Astrocyte (in vitro differentiated cells and primary cell): ENCODE data around the gene NDUFB2. TPM values are rescaled to one million over a fixed set of nuclear protein-coding genes. Genes with fewer than 3 reads are reported as not detected.
"Not testable (repeated sequence)": the region's sequence is repeated elsewhere in the genome, so short reads cannot be mapped to it uniquely, and the experiment has no call there.

Experiments
- DNase-seq: peaks from one replicate; pipeline ENCODE4 v3.0.0-alpha.2; 2010; ENCODE audit warnings: low read depth
- FAIRE-seq: peaks from 2 replicates; lab custom pipeline; 2011; peaks lifted over from hg19 to GRCh38; lab: Jason Lieb, UNC
- H2AFZ ChIP-seq: 2 replicates; pipeline ENCODE4 v1.6.0; 2012; ENCODE audit warnings: low read depth, low read length, inconsistent platforms
- H3K27ac ChIP-seq: 2 replicates; pipeline ENCODE4 v1.5.1; 2011; ENCODE audit warnings: low read depth, low read length, inconsistent platforms
- H3K27me3 ChIP-seq: 2 replicates; pipeline ENCODE4 v1.6.0; 2011; ENCODE audit warnings: low read length, inconsistent platforms; ENCODE audit not compliant: insufficient read depth
- H3K36me3 ChIP-seq: 2 replicates; pipeline ENCODE4 v1.5.1; 2011; ENCODE audit warnings: low read length, inconsistent platforms; ENCODE audit not compliant: insufficient read depth
- H3K4me1 ChIP-seq: 2 replicates; pipeline ENCODE4 v1.5.1; 2011; ENCODE audit warnings: low read length, inconsistent platforms; ENCODE audit not compliant: insufficient read depth
- H3K4me2 ChIP-seq: 2 replicates; pipeline ENCODE4 v1.6.0; 2012; ENCODE audit warnings: low read length, inconsistent platforms
- H3K4me3 ChIP-seq: 2 replicates; pipeline ENCODE4 v1.5.1; 2011; ENCODE audit warnings: low read depth, mild to moderate bottlenecking, low read length, inconsistent platforms; ENCODE audit not compliant: insufficient read depth
- H3K79me2 ChIP-seq: 2 replicates; pipeline ENCODE4 v1.6.0; 2012; ENCODE audit warnings: mild to moderate bottlenecking, low read length, inconsistent platforms; ENCODE audit not compliant: insufficient read depth
- H3K9ac ChIP-seq: 2 replicates; pipeline ENCODE4 v1.6.0; 2012; ENCODE audit warnings: mild to moderate bottlenecking, low read length, inconsistent platforms
- H3K9me3 ChIP-seq: 2 replicates; pipeline ENCODE4 v1.5.1; 2012; ENCODE audit warnings: low read depth, mild to moderate bottlenecking, low read length, inconsistent platforms; ENCODE audit not compliant: insufficient read depth
- H4K20me1 ChIP-seq: 2 replicates; pipeline ENCODE4 v1.6.0; 2012; ENCODE audit warnings: low read length, inconsistent platforms; ENCODE audit not compliant: insufficient read depth
- H3K27ac Mint-ChIP-seq: one replicate; pipeline ENCODE4 v1.8.0; 2021; ENCODE audit warnings: mild to moderate bottlenecking, mixed read lengths; ENCODE audit not compliant: unreplicated experiment
- H3K27me3 Mint-ChIP-seq: one replicate; pipeline ENCODE4 v1.8.0; 2021; ENCODE audit warnings: low read depth, mixed read lengths; ENCODE audit not compliant: unreplicated experiment
- H3K36me3 Mint-ChIP-seq: one replicate; pipeline ENCODE4 v1.8.0; 2021; ENCODE audit warnings: low read depth, mixed read lengths; ENCODE audit not compliant: unreplicated experiment
- H3K4me1 Mint-ChIP-seq: one replicate; pipeline ENCODE4 v1.8.0; 2021; ENCODE audit warnings: low read depth, mixed read lengths; ENCODE audit not compliant: unreplicated experiment
- H3K4me3 Mint-ChIP-seq: one replicate; pipeline ENCODE4 v1.8.0; 2021; ENCODE audit warnings: mild to moderate bottlenecking, moderate library complexity, mixed read lengths; ENCODE audit not compliant: unreplicated experiment
- H3K9me3 Mint-ChIP-seq: one replicate; pipeline ENCODE4 v1.8.0; 2021; ENCODE audit warnings: mild to moderate bottlenecking, mixed read lengths; ENCODE audit not compliant: unreplicated experiment
- CTCF ChIP-seq: IDR thresholded peaks from 2 replicates; pipeline ENCODE4 v1.5.1; 2011; ENCODE audit warnings: low read depth, mild to moderate bottlenecking, inconsistent platforms, low read length, moderate library complexity; ENCODE audit not compliant: insufficient read depth
- EZH2 ChIP-seq: IDR thresholded peaks from 2 replicates; pipeline ENCODE4 v1.6.1; 2012; ENCODE audit warnings: mild to moderate bottlenecking, low read length, inconsistent platforms; ENCODE audit not compliant: insufficient read depth
- total RNA-seq: library from RNA; stranded (reverse); gene quantifications from 2 replicates; pipeline ENCODE4 v1.2.1, GENCODE V29; 2021

The NDUFB2 gene
- total RNA-seq, 1 donor from 2014 or later: 254 TPM

DNA sequence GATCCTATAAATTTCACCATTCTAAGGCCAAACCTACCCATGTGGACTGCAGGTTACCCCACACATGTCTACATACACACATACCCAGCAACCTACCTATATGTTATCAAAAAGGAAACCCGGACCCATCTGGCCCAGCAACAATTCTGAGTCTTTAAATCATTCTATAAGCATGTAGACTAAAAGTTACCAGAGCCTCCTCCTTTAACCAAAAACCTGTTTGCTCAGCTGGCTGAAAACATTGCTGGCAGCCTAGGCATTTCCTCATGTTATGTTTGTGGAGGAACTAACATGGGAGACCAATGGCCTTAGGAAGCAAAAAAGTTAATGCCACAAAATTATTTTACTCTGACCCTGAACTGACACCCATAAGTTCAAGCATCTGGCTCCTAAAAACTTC is 29.0 kb upstream of the NDUFB2 start:
- peaks cover 4% of the 10 kb centered on the region for H3K4me1 Mint-ChIP-seq
- Histone ChIP-seq H3K4me2 (no peak overlapping the region), H3K4me3 (no peak overlapping the region), H3K27me3 (no peaks in the 10 kb centered on the region), H3K9ac (no peak overlapping the region), H3K4me1 (no peaks in the 10 kb centered on the region), H3K27ac (no peak overlapping the region), H4K20me1 (no peaks in the 10 kb centered on the region), H3K9me3 (no peaks in the 10 kb centered on the region), H2AFZ (no peak overlapping the region), H3K79me2 (no peaks in the 10 kb centered on the region), H3K36me3 (no peaks in the 10 kb centered on the region)
- H3K36me3 Mint-ChIP-seq: no peaks in the 10 kb centered on the region
- no peak overlapping the region for H3K27ac Mint-ChIP-seq
- DNase-seq (no peak), FAIRE-seq (no peak)
- no peak for TF ChIP-seq EZH2
- TF ChIP-seq CTCF: no peak
- H3K4me3 Mint-ChIP-seq: no peak overlapping the region
- peaks cover 7% of the 10 kb centered on the region for H3K27me3 Mint-ChIP-seq
- no peaks in the 10 kb centered on the region for H3K9me3 Mint-ChIP-seq

DNA sequence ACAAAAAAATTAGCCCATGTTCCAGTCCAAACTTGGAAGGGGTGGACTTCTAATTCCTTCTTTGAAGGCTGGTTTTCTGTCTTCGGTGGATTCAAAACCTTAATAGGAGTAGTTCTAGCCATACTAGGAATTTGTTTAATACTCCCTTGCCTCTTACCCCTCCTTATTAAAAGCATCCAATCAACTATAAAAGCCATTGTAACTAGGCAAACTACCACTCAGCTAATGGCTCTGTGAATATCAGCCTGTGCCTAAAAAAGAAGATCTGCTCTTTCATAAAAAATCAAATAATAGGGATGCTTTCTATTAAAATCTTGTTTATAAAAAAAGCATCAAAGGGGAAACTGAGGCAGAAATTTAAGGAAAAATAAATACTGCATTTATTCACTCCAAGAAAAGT is 27.9 kb upstream of the NDUFB2 start:
- Mint-ChIP-seq H3K4me3 (no peak overlapping the region), H3K36me3 (no peaks in the 10 kb centered on the region), H3K9me3 (no peaks in the 10 kb centered on the region), H3K27ac (no peak overlapping the region), H3K27me3 (peaks cover 4% of the 10 kb centered on the region), H3K4me1 (peaks cover 4% of the 10 kb centered on the region)
- H3K4me2 ChIP-seq: no peak overlapping the region
- H3K36me3 ChIP-seq: no peaks in the 10 kb centered on the region
- H3K9ac ChIP-seq: no peak overlapping the region
- TF ChIP-seq EZH2 (no peak), CTCF (no peak)
- H2AFZ ChIP-seq: no peak overlapping the region
- H3K4me3 ChIP-seq: no peak overlapping the region
- H4K20me1 ChIP-seq: no peaks in the 10 kb centered on the region
- peaks cover 5% of the 10 kb centered on the region for H3K4me1 ChIP-seq
- no peaks in the 10 kb centered on the region for H3K27me3 ChIP-seq
- H3K9me3 ChIP-seq: no peaks in the 10 kb centered on the region
- no peak for FAIRE-seq
- DNase-seq: no peak
- H3K79me2 ChIP-seq: no peaks in the 10 kb centered on the region
- no peak overlapping the region for H3K27ac ChIP-seq

GRCh38 chr7:140669352-140669751 is 27.2 kb upstream of the NDUFB2 start:
- H2AFZ ChIP-seq: no peak overlapping the region

DNA sequence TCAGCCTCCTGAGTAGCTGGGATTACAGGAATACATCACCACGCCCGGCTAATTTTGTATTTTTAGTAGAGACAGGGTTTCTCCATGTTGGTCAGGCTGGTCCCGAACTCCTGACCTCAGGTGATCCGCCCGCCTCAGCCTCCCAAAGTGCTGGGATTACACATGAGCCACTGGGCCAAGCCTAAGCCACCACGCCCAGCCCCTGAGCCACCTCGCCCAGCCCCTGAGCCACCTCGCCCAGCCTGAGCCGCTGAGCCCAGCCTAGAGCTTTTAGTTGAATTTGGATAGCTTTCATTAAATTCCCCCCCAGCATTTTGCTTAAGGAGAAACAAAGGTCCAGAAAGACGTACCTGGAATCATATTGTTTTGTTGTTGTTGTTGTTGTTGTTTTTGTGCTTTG is 26.6 kb upstream of the NDUFB2 start:
- H3K9ac ChIP-seq, H3K4me1 ChIP-seq, H3K4me2 ChIP-seq, H4K20me1 ChIP-seq, H3K27ac Mint-ChIP-seq, H2AFZ ChIP-seq, H3K27me3 Mint-ChIP-seq, H3K27me3 ChIP-seq, H3K9me3 Mint-ChIP-seq, H3K36me3 ChIP-seq, DNase-seq, H3K79me2 ChIP-seq, H3K4me3 Mint-ChIP-seq, H3K36me3 Mint-ChIP-seq, H3K4me1 Mint-ChIP-seq, H3K9me3 ChIP-seq, H3K4me3 ChIP-seq, H3K27ac ChIP-seq, FAIRE-seq: not testable (repeated sequence)

More at GRCh38 chr7:140669352-140669751, 27.2 kb upstream of the NDUFB2 start:
- FAIRE-seq (no peak), DNase-seq (no peak)
- Mint-ChIP-seq H3K27me3 (peaks cover 4% of the 10 kb centered on the region), H3K36me3 (no peaks in the 10 kb centered on the region), H3K27ac (no peak overlapping the region), H3K4me3 (no peak overlapping the region), H3K9me3 (no peaks in the 10 kb centered on the region), H3K4me1 (peaks cover 4% of the 10 kb centered on the region)
- Histone ChIP-seq H3K9me3 (no peaks in the 10 kb centered on the region), H3K27me3 (no peaks in the 10 kb centered on the region), H3K27ac (no peak overlapping the region), H3K4me2 (no peak overlapping the region), H3K4me1 (peaks cover 8% of the 10 kb centered on the region), H3K36me3 (no peaks in the 10 kb centered on the region), H4K20me1 (no peaks in the 10 kb centered on the region), H3K79me2 (no peaks in the 10 kb centered on the region), H3K4me3 (no peak overlapping the region), H3K9ac (no peak overlapping the region)
- no peak for TF ChIP-seq CTCF
- TF ChIP-seq EZH2: no peak
